SK-N-SH (cell line): ENCODE data around the gene KIFC3. TPM values are rescaled to one million over a fixed set of nuclear protein-coding genes. Genes with fewer than 3 reads are reported as not detected.

Source experiments
- CTCF ChIA-PET: fragments of 300-600, 350-600 bp; formaldehyde crosslinking; extraction: SDS; loops from one replicate; lab custom pipeline; 2021; lab: Yijun Ruan, JAX
- POLR2A ChIA-PET: fragments of 350-600 bp; sonication (Branson Sonifier 250); formaldehyde crosslinking; extraction: SDS; loops from one replicate; lab custom pipeline; 2020; ENCODE audit warnings: antibody characterized with exemption, inconsistent platforms; lab: Yijun Ruan, JAX
- DNase-seq: peaks from one replicate; pipeline ENCODE4 v3.0.0; 2012
- H2AFZ ChIP-seq: fragments of 200-600 bp; sonication (generic); 2 replicates; pipeline ENCODE4 v1.8.1; 2016; ENCODE audit warnings: antibody characterized with exemption, mild to moderate bottlenecking, low read depth
- H3F3A ChIP-seq: fragments of 200-600 bp; sonication (generic); replicated peaks from 2 replicates; pipeline ENCODE3; 2016; ENCODE audit warnings: antibody characterized with exemption, mild to moderate bottlenecking; ENCODE audit not compliant: insufficient read depth
- H3K27ac ChIP-seq, 2 experiments: fragments of 200-500 bp in 1 of 2; fragments of 200-600 bp in 1 of 2; sonication (Bioruptor generic) in 1 of 2; sonication (generic), shearing (Covaris generic) in 1 of 2; 2 replicates each; pipeline versions ENCODE4 v1.5.1 to v1.6.1; 2014 to 2016; ENCODE audit warnings: low read depth in 2 of 2, inconsistent platforms in 1 of 2, low read length in 1 of 2, mild to moderate bottlenecking in 1 of 2, mixed read lengths in 1 of 2
- H3K27me3 ChIP-seq: fragments of 200-600 bp; sonication (generic), shearing (Covaris generic); 2 replicates; pipeline ENCODE4 v1.6.1; 2016; ENCODE audit warnings: mixed run types; ENCODE audit not compliant: insufficient read depth
- H3K36me3 ChIP-seq, 2 experiments: fragments of 200-500 bp in 1 of 2; fragments of 200-600 bp in 1 of 2; sonication (Bioruptor generic) in 1 of 2; sonication (generic) in 1 of 2; replicated peaks in 1 of 2; 2 replicates each; pipeline versions ENCODE3 to v1.5.1; 2014 to 2016; ENCODE audit warnings: low read length in 1 of 2, mild to moderate bottlenecking in 1 of 2; ENCODE audit not compliant: insufficient read depth in 2 of 2, control insufficient read depth in 1 of 2
- H3K4me1 ChIP-seq, 2 experiments: fragments of 200-500 bp in 1 of 2; fragments of 200-600 bp in 1 of 2; sonication (Bioruptor generic) in 1 of 2; sonication (generic), shearing (Covaris generic) in 1 of 2; 2 replicates each; pipeline versions ENCODE4 v1.5.1 to v1.6.1; 2014 to 2016; ENCODE audit warnings: low read depth in 1 of 2, low read length in 1 of 2, mixed run types in 1 of 2; ENCODE audit not compliant: insufficient read depth in 2 of 2, control insufficient read depth in 1 of 2
- H3K4me2 ChIP-seq: fragments of 200-600 bp; sonication (generic), shearing (Covaris generic); 2 replicates; pipeline ENCODE4 v1.6.1; 2017; ENCODE audit warnings: mixed run types
- H3K4me3 ChIP-seq, 2 experiments: fragments of 200-500 bp in 1 of 2; fragments of 200-600 bp in 1 of 2; sonication (Bioruptor generic) in 1 of 2; sonication (generic), shearing (Covaris generic) in 1 of 2; 2 replicates each; pipeline versions ENCODE4 v1.5.1 to v1.8.1; 2014 to 2016; ENCODE audit warnings: low read depth in 2 of 2, inconsistent platforms in 1 of 2, low read length in 1 of 2, mild to moderate bottlenecking in 1 of 2, mixed read lengths in 1 of 2, moderate library complexity in 1 of 2
- H3K79me2 ChIP-seq: fragments of 200-600 bp; sonication (generic); 2 replicates; pipeline ENCODE4 v1.8.1; 2017; ENCODE audit warnings: mild to moderate bottlenecking; ENCODE audit not compliant: insufficient read depth
- H3K9ac ChIP-seq: fragments of 200-600 bp; sonication (generic); 2 replicates; pipeline ENCODE4 v1.6.1; 2017; ENCODE audit warnings: mixed run types
- H3K9me2 ChIP-seq: fragments of 200-600 bp; sonication (generic); 2 replicates; pipeline ENCODE4 v1.6.1; 2017; ENCODE audit warnings: mixed run types
- H3K9me3 ChIP-seq: fragments of 200-600 bp; sonication (generic); 2 replicates; pipeline ENCODE4 v1.6.1; 2017; ENCODE audit warnings: mixed run types, mild to moderate bottlenecking, moderate library complexity
- H4K20me1 ChIP-seq: fragments of 200-600 bp; sonication (generic); 2 replicates; pipeline ENCODE4 v1.6.1; 2017; ENCODE audit warnings: mild to moderate bottlenecking, mixed run types; ENCODE audit not compliant: insufficient read depth
- ELF1 ChIP-seq: IDR thresholded peaks from 2 replicates; pipeline ENCODE4 v1.4.0; 2012
- EP300 ChIP-seq, 2 experiments: IDR thresholded peaks; 2 replicates each; pipeline versions ENCODE4 v1.4.0 to v1.6.1; 2012; ENCODE audit warnings: borderline replicate concordance in 1 of 2, low read depth in 1 of 2, low read length in 1 of 2
- FOXM1 ChIP-seq: IDR thresholded peaks from 2 replicates; pipeline ENCODE4 v1.4.0; 2012; ENCODE audit warnings: low read depth, mild to moderate bottlenecking
- GATA2 ChIP-seq: sonication (generic); formaldehyde crosslinking; IDR thresholded peaks from 2 replicates; pipeline ENCODE4 v1.5.0; 2020; ENCODE audit warnings: mild to moderate bottlenecking, missing genetic modification reagents
- JUND ChIP-seq: IDR thresholded peaks from 2 replicates; pipeline ENCODE4 v1.4.0; 2012
- NFIC ChIP-seq: IDR thresholded peaks from 2 replicates; pipeline ENCODE4 v1.4.0; 2012; ENCODE audit warnings: borderline replicate concordance
- NRF1 ChIP-seq: IDR thresholded peaks from 2 replicates; pipeline ENCODE4 v1.6.1; 2012; ENCODE audit warnings: low read depth, mild to moderate bottlenecking, low read length
- POLR2AphosphoS5 ChIP-seq: IDR thresholded peaks from 2 replicates; pipeline ENCODE4 v1.6.1; 2012; ENCODE audit warnings: low read depth, low read length
- RAD21 ChIP-seq: IDR thresholded peaks from 2 replicates; pipeline ENCODE4 v1.6.1; 2012; ENCODE audit warnings: mild to moderate bottlenecking, low read length
- RCOR1 ChIP-seq: fragments of 150-350 bp; IDR thresholded peaks from 2 replicates; pipeline ENCODE4 v1.6.1; 2017; ENCODE audit warnings: antibody characterized with exemption, low read length
- RFX5 ChIP-seq: IDR thresholded peaks from 2 replicates; pipeline ENCODE4 v1.6.1; 2012; ENCODE audit warnings: mild to moderate bottlenecking, improper control_type of control experiment, low read length
- SIN3A ChIP-seq: IDR thresholded peaks from 2 replicates; pipeline ENCODE4 v1.6.1; 2012; ENCODE audit warnings: low read depth, mild to moderate bottlenecking, low read length, moderate library complexity, borderline replicate concordance
- USF1 ChIP-seq: IDR thresholded peaks from 2 replicates; pipeline ENCODE4 v1.4.0; 2012; ENCODE audit warnings: low read depth, borderline replicate concordance
- YY1 ChIP-seq: IDR thresholded peaks from 2 replicates; pipeline ENCODE4 v1.4.0; 2012; ENCODE audit warnings: low read depth, mild to moderate bottlenecking
- WGBS: methylation state at CpG from one replicate; pipeline ENCODE4 v1.1.6; 2017; ENCODE audit warnings: low lambda C conversion rate; 5-methylcytosine and 5-hydroxymethylcytosine counted together
- polyA plus RNA-seq, 3 experiments: library from polyadenylated mRNA; depleted of rRNA; stranded (reverse); fragments of >200 nt; gene quantifications; 2 replicates each; pipeline ENCODE4 v1.2.3, GENCODE V29; 2012
- TF ChIP-seq, protein P1 (sequence below): fragments of 150-350 bp; IDR thresholded peaks from 2 replicates; pipeline ENCODE4 v1.6.1; 2017; ENCODE audit warnings: antibody characterized with exemption, low read length, low read depth, borderline replicate concordance

The KIFC3 gene
- polyA plus RNA-seq, 1 of the 3 experiments (the other 2 are of a cell fraction) = 65.4 TPM

- Histone ChIP-seq H3K4me2 (no peak overlapping the region), H3K4me1 (peaks cover 0 to 7% of the 10 kb centered on the region in 2 experiments; a peak in 1 of 4 replicates), H3K27me3 (no peaks in the 10 kb centered on the region; the same call in 1 of the 2 replicates), H4K20me1 (no peaks in the 10 kb centered on the region), H3K9me2 (no peaks in the 10 kb centered on the region), H3F3A (no peaks in the 10 kb centered on the region), H3K4me3 (no peak overlapping the region), H3K79me2 (no peaks in the 10 kb centered on the region), H3K9ac (no peak overlapping the region), H2AFZ (no peak overlapping the region), H3K9me3 (no peaks in the 10 kb centered on the region), H3K36me3 (no peaks in the 10 kb centered on the region), H3K27ac (no peak overlapping the region)
- ChIA-PET CTCF (interaction anchor here (1.5 to 1.7 kb wide), 2 partner anchors 149 to 151 kb away, joined by 3 read pairs; no protein-coding TSS in a partner anchor), POLR2A (no interaction called here)
- DNase-seq = no peak
- 26% methylated on average over 2 of the region's 5 CpGs for WGBS
- TF ChIP-seq FOXM1 = no peak
- TF ChIP-seq NFIC = no peak
- no peak for TF ChIP-seq USF1
- no peak for TF ChIP-seq RCOR1
- no peak for TF ChIP-seq RFX5
- no peak for TF ChIP-seq ELF1
Measured at GRCh38 chr16:57725554-57725953, 76.7 kb downstream of the KIFC3 start.

DNA sequence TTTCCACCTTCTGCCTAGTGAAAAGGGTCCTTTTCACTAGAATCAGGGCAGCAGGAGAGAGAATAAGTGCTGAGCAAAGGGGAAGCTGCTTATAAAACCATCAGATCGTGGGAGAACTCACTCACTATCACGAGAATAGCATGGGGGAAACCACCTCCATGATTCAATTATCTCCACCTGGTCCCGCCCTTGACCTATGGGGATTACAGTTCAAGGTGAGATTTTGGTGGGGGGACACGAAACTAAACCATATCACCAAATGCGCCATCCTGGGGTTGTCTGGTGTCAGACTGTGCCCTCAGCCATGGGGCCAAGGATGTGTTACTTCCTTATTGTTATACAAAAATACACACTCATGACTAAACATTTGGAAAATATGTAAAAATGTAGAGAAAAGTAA, 77.1 kb downstream of the KIFC3 start:
- H3F3A ChIP-seq = no peaks in the 10 kb centered on the region
- CTCF ChIA-PET = interaction anchor here (0.6 to 1.5 kb wide), 3 partner anchors 149 to 197 kb away, joined by 3 to 6 read pairs (median 3); no protein-coding TSS in a partner anchor

More for the DNA sequence above, 77.1 kb downstream of the KIFC3 start:
- no peak for DNase-seq
- no peaks in the 10 kb centered on the region for H3K79me2 ChIP-seq
- H3K4me3 ChIP-seq = no peak overlapping the region
- H3K9ac ChIP-seq = no peak overlapping the region
- H3K4me2 ChIP-seq = no peak overlapping the region
- no peak overlapping the region for H2AFZ ChIP-seq
- TF ChIP-seq YY1 = no peak
- TF ChIP-seq ELF1 = no peak
- TF ChIP-seq RAD21 = no peak
- TF ChIP-seq, protein P1, sequence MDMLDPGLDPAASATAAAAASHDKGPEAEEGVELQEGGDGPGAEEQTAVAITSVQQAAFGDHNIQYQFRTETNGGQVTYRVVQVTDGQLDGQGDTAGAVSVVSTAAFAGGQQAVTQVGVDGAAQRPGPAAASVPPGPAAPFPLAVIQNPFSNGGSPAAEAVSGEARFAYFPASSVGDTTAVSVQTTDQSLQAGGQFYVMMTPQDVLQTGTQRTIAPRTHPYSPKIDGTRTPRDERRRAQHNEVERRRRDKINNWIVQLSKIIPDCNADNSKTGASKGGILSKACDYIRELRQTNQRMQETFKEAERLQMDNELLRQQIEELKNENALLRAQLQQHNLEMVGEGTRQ = no peak
- TF ChIP-seq EP300 (IDR thresholded peaks at IDR 0.05; ENCODE audit: borderline replicate concordance in 1 of 2, low read depth in 1 of 2, low read length in 1 of 2) = no peak
- no peak for TF ChIP-seq SIN3A
- TF ChIP-seq JUND = no peak
- no peak for TF ChIP-seq GATA2 (CRISPR knock-in tag)
- no peak for TF ChIP-seq NRF1
- TF ChIP-seq POLR2AphosphoS5 = no peak
- H3K9me3 ChIP-seq = no peaks in the 10 kb centered on the region
- H3K27ac ChIP-seq = no peak overlapping the region
- no peaks in the 10 kb centered on the region for H3K36me3 ChIP-seq
- POLR2A ChIA-PET = no interaction called here
- no peaks in the 10 kb centered on the region; the same call in 1 of the 2 replicates for H3K27me3 ChIP-seq
- H3K4me1 ChIP-seq = peaks cover 0 to 7% of the 10 kb centered on the region in 2 experiments; a peak in 1 of 4 replicates
- no peaks in the 10 kb centered on the region for H3K9me2 ChIP-seq
- H4K20me1 ChIP-seq = no peaks in the 10 kb centered on the region
- 56% methylated on average over 5 of the region's 5 CpGs for WGBS
